Activated CD4-positive, alpha-beta T cell treated with anti-CD3 and anti-CD28 coated beads, Interleukin-2, Interleukin-4, amounts not matched to agents 100 ng/mL and 50 ng/mL, durations not matched to agents 16 hours and 8 hours (primary cell): ENCODE data around the gene CAMK2D.

Experiments
- DNase-seq: peaks from one replicate; pipeline ENCODE4 v3.0.0-alpha.2; 2020; ENCODE audit warnings: low spot score

Gene CAMK2D

DNA sequence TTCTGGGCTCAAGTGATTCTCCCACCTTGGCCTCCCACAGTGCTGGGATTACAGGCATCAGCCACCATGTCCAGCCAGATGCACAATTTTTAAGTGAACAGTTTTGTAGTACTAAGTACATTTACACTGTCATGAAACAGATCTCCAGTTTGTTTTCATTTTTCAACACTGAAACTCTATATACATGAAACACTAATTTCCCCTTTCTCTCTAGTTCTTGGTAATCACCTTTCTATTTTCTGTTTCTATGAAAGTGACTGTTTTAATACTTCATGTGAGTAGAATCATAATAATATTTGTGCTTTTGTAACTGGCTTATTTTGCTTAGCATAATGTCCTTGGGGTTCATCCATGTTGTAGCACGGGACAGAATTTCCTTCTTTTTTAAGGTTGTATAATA is 237.4 kb downstream of the CAMK2D start:
- DNase-seq, result no peak

DNA sequence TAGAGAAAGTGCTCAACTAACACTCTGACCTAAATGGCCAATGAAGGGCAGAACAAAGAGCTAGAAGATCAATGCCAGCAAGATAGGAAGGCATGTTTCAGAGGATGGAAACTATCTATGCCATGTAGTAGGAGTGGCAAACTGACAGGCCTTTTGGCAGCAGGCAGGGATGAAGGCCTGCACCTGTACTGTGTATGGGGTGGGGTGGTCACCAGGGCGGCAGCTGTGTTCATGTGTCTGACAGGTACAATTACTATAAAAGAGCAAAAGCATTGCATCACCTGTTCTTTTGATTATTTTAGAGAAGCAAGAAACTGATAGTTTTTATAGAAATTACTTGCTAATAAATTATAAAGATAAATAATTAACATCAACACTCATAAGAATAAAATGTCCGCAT is 239.1 kb downstream of the CAMK2D start:
- DNase-seq, result no peak

DNA sequence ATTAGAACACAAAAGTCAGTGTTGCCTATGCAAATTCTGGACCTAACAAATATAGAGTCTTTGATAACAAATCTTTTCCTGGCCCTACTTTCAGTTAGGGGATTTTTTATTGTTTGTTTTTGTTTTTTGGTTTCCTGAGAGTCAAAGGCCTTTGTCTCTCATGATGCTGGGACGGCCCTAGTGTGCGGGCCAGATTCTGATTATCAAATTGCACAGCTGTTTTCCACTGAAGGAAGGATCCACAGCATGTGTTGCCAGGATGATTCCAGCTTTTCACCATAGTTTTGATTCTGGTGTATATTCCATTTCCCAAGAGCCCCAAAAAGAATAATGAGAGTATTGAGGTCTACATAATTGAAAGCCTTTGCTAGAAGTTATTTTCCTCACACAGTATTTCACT is 248.2 kb downstream of the CAMK2D start:
- DNase-seq, result no peak

DNA sequence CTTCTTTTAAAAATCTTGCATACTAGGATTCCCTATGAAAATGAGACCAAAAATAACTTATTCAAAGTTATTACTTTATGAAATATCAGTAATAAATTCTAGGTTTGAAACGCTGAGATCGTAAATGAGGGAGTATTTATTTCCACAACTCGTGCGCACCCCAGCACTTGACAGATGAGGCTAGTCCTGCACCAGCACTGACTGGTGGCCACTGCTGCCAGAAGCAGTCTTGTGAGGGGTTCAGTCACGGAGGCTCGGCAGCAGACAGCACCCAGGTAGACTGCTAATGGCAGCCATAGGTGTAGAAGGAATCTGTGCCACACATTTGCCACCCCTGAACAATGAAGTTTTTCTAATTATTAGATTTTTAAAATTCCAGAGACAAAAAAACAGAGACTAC is 248.7 kb downstream of the CAMK2D start:
- no peak for DNase-seq

DNA sequence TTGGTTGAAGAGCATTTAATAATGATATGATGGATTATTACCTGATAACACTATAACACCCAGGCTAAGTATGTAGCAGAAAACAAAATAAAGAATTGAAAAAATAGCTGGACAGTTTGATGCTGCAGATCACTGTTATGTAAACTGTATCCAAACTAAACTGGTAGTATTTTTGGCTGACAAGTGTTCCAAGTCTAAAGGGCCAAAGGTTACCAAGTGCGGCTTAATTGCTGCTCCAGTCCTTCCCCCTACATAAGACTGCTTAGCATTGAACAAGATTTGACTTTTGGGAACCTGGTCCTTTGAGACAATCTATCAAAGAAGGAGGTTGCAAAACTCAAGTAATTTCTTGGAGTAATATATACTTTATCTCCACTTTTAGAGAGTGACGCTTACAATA is 249.6 kb downstream of the CAMK2D start:
- DNase-seq, result no peak

DNA sequence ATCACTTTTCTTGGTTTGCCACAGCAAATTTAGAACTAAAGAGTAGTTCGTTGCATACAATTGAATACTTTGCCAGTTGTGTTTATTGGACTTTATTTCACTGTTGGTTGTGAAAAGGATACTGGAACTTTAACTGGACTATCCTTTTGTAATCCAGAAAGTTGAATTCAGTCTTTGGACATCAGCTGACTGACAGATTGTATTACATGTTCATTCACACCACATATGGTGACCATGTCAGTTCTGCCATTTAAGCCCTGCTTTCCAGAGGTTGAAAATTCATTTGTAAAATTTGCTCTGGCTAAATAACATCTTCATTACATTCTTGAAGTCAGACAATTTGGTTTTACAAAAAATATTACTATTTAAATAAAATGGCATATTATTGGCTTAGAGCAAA is 251.7 kb downstream of the CAMK2D start:
- no peak for DNase-seq

DNA sequence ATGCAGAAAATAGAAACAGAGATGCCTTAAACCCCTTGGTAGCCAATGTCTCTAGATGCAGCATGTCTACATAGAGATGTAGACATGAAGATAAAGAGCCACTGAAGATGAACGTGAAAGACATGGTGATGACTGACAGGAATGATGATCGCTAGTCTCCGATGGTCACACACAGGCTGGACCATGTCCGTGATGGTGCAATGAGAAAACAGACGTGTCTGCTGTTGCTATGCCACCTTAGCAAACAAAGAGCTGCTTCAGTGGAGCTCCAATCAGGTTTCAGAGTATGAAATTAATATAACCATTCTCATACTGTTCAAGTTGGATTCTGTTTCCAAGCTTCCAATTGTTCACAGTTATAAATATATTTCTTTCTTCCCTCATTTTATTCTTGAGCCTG is 256.5 kb downstream of the CAMK2D start:
- DNase-seq, result no peak

DNA sequence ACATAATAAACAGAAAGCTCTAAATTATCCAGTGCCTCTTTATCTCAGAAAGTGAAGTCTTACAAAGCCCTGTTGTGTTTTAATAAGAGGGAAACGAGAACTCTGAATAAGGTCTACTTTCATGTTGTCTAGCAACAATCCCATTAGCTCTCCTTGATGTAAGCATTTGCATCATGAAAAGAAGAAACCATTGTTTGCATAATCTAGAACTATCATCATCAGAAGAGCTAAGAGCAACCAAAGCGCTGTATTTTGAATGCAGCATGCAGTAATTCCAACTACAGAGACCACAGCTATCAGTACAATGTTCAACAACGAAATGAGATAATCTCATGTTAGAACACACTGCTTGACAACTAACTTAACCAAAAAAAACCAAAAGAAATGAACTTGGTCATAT is 257.1 kb downstream of the CAMK2D start:
- no peak for DNase-seq

DNA sequence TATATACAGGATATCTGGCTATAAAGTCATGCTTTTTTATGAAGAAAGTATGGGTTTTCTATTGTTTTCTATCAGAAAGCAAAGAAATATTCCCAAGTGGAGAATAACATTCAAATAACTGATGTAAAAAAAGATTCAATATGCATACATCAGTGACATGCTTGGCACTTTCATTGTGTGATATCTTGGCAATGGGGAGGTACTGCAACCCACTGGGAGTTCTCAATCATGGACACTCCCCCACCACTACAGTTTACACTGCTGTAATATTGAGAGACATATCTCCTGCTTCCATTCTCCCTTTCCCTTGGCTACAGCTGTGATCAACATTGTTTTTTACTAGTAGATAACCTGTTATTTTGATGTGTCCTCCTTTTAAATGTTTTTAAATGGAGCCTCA is 257.8 kb downstream of the CAMK2D start:
- no peak for DNase-seq

DNA sequence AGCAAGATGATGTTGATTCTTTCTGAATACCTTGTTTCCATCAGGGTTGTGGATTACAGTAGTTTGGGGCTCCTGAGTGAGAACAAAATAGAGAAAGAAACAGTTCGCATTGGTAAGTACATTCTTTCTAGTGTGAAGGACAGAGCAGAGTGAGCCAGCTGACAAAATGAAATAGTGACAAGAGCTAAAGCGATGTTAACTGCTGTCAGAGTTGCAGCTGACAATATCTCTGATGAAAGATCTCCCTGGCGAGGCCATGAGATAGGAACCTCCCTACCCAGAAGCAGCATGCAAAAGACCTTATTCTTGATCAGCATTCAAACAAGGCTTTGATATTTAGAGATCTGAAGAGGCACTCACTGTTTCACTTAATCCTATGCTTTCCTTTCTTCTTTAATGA is 258.6 kb downstream of the CAMK2D start:
- no peak for DNase-seq

DNA sequence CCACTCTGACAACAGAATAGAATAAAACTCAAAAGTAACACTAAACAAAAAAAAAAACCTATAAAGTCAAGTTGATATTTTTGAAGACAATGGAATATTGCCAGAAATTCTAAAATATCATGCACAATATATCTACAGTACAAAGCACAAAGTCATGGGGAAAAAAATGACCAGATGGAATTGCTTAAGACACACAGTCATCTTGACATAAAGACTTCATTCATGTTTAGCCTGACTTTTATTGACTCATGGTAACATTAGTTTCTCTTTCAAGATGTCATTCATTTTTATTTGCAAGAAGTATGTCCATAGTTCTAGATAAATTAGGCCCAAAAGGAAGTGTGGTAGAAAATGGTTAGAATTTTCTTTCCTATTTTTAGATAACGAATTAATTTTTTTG is 259.1 kb downstream of the CAMK2D start:
- no peak for DNase-seq

DNA sequence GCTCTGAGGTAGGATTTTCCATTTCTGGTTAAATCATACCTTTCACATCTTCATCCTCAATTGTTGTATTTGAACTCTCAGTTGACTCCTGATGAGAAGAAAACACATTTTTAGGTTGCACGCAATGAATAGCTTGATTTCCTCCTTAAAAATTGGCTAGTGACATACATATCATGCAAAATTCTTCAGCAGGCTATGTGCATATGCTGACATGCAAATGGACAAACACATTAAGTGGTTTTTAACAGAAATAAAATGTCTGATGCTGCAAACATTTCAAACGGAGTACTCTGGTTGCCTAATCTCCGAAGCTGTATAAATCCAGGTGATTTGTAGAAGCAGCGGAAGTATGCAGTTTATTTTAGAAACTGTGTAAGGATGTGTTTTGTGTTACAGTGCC is 261.1 kb downstream of the CAMK2D start:
- DNase-seq, result no peak

DNA sequence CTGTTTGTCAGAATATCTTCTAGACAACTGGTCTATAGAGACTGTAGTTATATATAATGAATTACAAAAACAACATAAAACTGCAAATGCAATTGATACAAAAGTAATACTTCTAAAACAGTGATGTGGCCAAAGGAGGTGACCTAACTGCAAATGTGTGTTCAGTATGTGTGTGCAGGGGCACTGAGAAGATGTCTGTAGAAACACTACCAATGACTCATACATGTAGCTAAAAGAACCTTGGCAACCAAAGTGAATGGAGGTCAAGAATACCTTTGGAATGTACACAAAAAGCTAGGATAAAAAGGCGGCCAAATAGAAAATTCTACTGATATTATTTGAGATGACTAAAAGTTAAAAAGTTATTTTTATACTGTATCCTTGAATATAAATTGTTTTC is 261.8 kb downstream of the CAMK2D start:
- no peak for DNase-seq

DNA sequence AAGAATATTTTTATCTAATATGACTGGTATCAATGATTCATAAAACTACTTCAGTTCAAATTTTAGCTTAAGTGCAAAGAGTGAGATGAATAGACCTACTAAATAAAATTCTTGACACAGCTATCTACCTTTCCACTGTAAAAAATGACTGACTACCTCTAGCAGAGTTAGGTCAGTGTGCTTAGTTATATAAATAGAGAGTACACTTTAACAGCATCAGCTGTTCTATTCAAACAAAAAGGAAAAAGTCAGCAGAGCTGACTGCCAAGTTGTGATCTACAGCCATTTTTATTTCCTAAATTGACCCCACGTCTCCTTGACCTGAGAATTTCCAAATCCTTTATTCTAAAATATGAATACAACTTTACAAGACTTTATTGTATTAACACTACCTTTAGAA is 262.4 kb downstream of the CAMK2D start:
- DNase-seq, result no peak

DNA sequence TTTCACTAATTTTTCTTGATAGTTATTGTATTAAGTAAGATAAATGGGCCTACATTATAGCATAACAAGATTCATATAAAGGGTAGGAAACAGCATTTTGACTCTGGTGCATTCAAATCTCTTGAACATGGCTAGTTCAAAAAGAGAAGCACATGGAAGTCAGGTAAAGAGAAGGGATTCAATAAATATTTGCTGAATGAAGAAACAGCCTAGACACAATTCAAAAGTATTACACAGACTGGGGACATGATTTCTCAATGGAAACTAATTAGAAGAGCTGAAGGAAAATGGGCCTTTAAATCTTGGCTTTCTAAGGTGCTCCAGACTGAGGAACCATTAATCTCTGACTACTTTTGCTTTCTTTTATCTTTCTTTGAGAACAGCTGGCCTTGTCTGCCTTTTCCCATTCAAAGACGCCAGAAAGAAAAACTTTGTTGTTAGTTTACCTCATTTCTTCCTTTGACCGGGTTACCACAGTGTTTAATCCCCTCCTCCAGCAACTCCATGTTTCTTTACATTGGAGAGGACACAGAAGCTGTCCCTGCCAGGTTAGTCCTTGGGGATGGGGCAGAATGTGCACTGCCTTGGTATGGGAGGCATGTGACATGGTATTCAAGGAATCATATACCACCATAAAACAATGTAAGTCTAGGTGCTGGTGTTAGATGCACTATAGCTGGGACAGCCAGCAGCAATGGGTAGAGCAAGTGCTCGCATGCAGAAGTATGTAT is 264.2 kb downstream of the CAMK2D start:
- DNase-seq, result no peak

DNA sequence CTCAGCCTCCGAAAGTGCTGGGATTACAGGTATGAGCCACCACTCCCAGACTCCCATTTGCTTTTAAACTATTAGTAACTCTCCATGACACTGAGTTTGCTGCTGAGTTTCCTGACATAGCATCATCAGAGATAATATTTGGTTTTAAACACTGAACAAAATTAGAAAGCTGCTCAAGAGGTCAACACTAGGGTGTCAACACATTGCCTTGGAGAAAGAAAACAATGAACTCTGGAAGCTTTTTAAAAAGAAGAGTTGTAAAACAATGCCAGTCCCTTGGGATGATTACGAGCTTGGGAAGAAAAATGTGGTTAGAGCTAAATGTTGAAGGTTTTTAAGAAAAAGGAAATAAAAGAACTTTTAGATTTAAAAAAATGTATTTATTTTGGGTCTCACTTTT is 264.8 kb downstream of the CAMK2D start:
- DNase-seq, result no peak

DNA sequence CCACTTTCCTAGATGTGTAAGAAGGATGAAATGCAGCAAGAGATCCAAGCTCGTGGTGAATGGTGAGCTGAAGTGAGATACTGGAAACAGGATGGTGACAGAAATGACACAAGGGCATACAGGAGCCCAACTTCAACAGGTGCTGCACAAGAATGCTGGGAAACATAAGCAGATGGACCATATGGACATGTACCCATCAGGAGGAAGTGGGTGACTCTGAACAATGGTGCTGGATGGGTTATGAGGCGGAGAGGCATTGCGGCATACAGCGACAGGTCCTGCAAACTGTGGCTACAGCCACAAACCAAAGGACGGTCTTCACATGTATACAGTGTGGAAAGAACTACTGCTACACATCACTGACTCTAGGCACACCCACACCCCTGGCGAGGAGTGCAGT is 265.7 kb downstream of the CAMK2D start:
- no peak for DNase-seq

DNA sequence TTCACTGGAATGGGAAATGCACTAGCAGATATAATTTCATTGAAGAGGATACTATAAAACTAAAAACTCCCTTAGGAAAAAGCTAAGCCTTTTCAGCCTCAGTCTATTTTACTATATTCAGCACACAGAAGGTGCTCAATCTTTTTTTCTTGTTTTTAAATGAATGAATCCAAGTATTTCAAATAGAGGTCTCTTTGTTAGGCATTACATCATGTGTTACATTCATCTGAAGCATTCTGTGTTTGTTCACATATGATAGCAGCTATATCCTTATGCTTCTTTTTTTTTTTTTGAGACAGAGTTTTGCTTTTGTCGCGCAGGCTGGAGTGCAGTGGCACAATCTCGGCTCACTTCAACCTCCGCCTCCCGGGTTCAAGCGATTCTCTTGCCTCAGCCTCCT is 278.4 kb downstream of the CAMK2D start:
- DNase-seq, result no peak

DNA sequence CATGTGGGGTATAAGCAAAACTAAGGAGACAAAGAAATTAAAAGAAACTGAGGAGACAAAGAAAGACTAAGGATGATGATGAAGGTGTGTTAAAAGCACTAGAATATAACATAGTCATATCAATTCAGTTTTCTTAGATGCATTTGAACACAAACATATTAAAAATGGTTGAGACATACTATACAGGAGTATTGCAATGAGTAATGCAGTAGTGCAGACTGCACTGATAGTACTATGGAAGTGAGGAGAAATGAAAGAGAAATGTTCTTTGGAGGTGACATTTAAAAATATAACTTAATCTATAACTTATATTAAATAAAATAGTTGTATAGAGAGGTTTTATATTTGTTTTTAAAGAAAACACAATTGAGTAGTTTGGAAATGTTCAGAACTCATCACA is 279.2 kb downstream of the CAMK2D start:
- no peak for DNase-seq

DNA sequence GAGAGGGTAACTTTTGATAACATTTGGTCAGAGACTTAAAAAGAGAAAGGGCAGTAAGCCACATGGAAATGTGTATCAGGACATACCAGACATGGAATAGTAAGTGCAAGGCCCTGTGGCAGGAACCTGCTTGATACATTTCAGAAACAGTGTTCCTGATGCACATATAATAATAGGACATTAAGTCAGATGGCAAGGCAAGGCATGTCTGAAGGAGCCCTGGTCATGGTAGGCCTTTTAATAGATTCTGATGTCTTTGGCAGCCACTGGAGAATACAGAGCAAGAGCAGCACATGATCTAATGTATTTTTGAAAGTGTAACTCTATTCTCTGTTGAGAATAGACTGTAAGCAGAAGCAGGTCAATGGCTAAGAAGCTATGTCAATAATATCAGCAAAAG is 279.7 kb downstream of the CAMK2D start:
- no peak for DNase-seq

DNA sequence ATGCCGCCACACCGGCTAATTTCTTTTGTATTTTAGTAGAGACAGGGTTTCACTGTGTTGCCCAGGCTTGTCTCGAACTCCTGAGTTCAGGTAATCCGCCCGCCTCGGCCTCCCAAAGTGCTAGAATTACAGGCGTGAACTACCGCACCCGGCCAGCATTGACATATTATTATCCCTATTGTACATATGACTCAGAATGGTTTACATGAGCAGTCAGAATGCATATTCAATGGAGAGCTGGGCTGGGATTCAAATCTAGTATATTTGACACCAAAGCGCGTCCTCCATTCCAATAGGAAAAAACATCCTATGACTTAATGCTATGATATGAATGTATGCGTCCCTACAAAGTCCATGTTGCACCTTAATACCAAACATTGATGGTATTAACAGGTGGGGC is 281.4 kb downstream of the CAMK2D start:
- DNase-seq, result no peak

DNA sequence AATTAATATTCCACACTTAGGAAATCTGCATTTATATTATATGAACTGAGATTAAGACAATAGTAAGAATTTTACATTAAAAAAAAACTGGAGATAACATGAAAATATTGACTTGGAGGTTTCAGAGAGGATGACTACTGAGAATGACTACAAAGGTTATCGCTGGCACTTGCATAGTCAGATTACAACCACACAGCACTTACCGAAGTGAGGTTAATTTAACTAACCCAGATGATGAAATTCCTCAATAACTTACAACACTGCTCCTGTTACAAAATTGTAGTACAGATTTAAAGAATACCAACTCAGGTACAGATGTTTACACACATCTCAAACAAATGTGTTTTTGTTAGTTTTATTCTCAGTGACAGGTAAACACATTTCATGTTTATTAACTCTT is 283.5 kb downstream of the CAMK2D start:
- no peak for DNase-seq

DNA sequence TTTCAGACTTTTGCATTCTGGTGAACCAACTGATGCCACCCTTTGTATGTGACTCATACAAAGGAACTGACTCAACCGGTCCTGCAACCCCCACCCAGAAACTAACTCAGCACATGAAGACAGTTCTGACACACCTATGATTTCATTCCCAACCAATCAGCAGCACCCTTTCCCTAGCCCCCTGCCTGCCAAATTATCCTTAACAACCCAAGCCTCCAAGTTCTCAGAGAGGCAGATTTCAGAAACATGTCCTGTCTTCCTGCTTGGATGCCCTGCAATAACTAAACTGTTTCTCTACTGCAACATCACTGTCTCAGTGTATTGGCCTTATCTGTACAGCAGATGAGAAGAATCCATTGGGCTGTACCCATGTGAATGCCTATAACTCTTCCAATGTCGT is 284.7 kb downstream of the CAMK2D start:
- DNase-seq, result peak; percentile 42

DNA sequence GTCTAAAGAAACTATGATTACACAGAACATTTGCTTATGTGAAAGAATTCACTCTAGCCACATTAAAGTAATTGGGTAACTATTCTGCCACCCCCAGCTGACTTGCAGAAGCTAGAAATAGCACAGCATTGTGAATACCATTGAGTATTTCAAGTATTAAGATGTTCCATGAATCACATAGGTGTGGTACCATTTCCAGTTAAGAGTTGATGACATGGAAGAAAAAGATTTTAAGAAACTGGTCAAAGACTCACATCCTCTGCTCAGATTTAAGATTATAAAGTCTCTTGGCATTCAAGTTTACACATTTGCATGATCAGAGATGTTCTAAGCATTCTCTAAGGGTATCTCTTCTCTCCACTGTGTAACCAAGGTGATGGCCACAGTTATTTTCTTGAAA is 287.5 kb downstream of the CAMK2D start:
- DNase-seq, result peak; percentile 21

DNA sequence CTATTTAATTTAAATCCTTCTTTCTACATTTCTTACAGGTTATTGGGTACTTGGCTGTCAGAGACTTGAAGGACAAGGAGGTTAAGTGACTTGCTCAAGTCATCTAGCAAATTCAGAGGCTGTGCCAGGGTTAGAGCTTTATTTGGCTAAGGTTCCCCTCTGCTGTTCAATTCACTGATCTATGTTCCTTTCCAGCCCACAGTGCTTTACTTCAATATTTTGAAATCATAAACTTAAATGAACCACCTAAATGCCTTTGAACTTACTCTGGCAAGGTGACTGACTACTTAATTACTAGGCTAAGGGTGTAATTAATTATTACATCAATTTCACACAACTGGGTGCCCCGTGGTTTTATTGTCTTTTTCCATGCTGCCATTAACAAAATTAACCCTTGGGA is 288.7 kb downstream of the CAMK2D start:
- no peak for DNase-seq
